HCT116 (cell line): ENCODE results near the gene ALDH9A1. TPM values are rescaled to one million over a fixed set of nuclear protein-coding genes. Genes with fewer than 3 reads are reported as not detected.

Experiments
- ATAC-seq: fragments of 200-7000 bp; cut with Tn5 transposase; 2 replicates; pipeline ENCODE4 v1.9.1; 2020; ENCODE audit warnings: mild to moderate bottlenecking, moderate library complexity
- BruUV-seq: library from RNA; stranded (reverse); fragments of 400-500 nt; replicated peaks from 2 replicates; lab custom pipeline; 2021; lab: Mats Ljungman, UMichigan
- CTCF ChIA-PET: fragments of 300-600 bp; sonication (Branson Sonifier 250); formaldehyde crosslinking; loops from one replicate; lab custom pipeline; 2021; ENCODE audit warnings: antibody characterized with exemption; lab: Charles Lee
- POLR2A ChIA-PET: fragments of 300-600, 350-600 bp; sonication (Branson Sonifier 250); formaldehyde crosslinking; loops from one replicate; lab custom pipeline; 2021; ENCODE audit warnings: antibody characterized with exemption; lab: Charles Lee
- RAD21 ChIA-PET, 2 experiments: fragments of 300-600 bp; sonication (Branson Sonifier 250); formaldehyde crosslinking; loops; one replicate each; lab custom pipeline; 2023; ENCODE audit warnings: low total read pairs in 2 of 2; ENCODE audit not compliant: uncharacterized antibody in 2 of 2, unreplicated experiment in 2 of 2, low non-redundant PET in 1 of 2; lab: Charles Lee
- DNase-seq: peaks from one replicate; pipeline ENCODE4 v3.0.0-alpha.2; 2010; ENCODE audit warnings: low read depth, low spot score
- H2AFZ ChIP-seq: fragments of 200-600 bp; shearing (Covaris generic), sonication (generic); 2 replicates; pipeline ENCODE4 v1.6.1; 2017; ENCODE audit warnings: low read depth, mixed run types, mixed read lengths, antibody characterized with exemption, low read length; ENCODE audit not compliant: poor library complexity, severe bottlenecking
- H3K27ac ChIP-seq: 2 replicates; pipeline ENCODE4 v1.5.1; 2012; ENCODE audit warnings: low read depth, low read length
- H3K27me3 ChIP-seq: fragments of 200-600 bp; sonication (generic); 2 replicates; pipeline ENCODE4 v1.6.1; 2016; ENCODE audit warnings: mixed run types, low read length, mixed read lengths; ENCODE audit not compliant: insufficient read depth
- H3K36me3 ChIP-seq, 2 experiments: fragments of 200-500 bp in 1 of 2; fragments of 200-600 bp in 1 of 2; sonication (Bioruptor generic) in 1 of 2; sonication (generic) in 1 of 2; 2 replicates each; pipeline versions ENCODE4 v1.5.1 to v1.6.1; 2014 to 2016; ENCODE audit warnings: low read length in 2 of 2, inconsistent platforms in 1 of 2, mixed read lengths in 1 of 2, mixed run types in 1 of 2; ENCODE audit not compliant: insufficient read depth in 2 of 2, control insufficient read depth in 1 of 2
- H3K4me1 ChIP-seq, 2 experiments: fragments of 200-600 bp in 1 of 2; sonication (generic) in 1 of 2; 2 replicates each; pipeline versions ENCODE4 v1.5.1 to v1.6.1; 2012 to 2017; ENCODE audit warnings: low read length in 2 of 2, inconsistent platforms in 1 of 2, mild to moderate bottlenecking in 1 of 2, mixed read lengths in 1 of 2, mixed run types in 1 of 2, moderate library complexity in 1 of 2; ENCODE audit not compliant: insufficient read depth in 2 of 2, control insufficient read depth in 1 of 2
- H3K4me2 ChIP-seq: fragments of 200-600 bp; sonication (generic); 2 replicates; pipeline ENCODE4 v1.6.1; 2017; ENCODE audit warnings: mixed run types, low read length, mixed read lengths
- H3K4me3 ChIP-seq, 2 experiments: fragments of 200-600 bp in 1 of 2; sonication (generic) in 1 of 2; replicated peaks in 1 of 2; 2 replicates each; pipeline ENCODE4 v1.5.1; 2011 to 2016; ENCODE audit warnings: low read length in 2 of 2, control low read depth in 1 of 2, low read depth in 1 of 2, mild to moderate bottlenecking in 1 of 2, mixed read lengths in 1 of 2, mixed run types in 1 of 2
- H3K79me2 ChIP-seq: fragments of 200-600 bp; sonication (generic); 2 replicates; pipeline ENCODE4 v1.6.1; 2017; ENCODE audit warnings: mild to moderate bottlenecking, mixed run types, low read length, moderate library complexity, mixed read lengths; ENCODE audit not compliant: insufficient read depth
- H3K9ac ChIP-seq: fragments of 200-600 bp; sonication (generic); 2 replicates; pipeline ENCODE4 v1.6.1; 2016; ENCODE audit warnings: low read length, mixed read lengths
- H3K9me2 ChIP-seq: fragments of 200-600 bp; sonication (generic), shearing (Covaris generic); 2 replicates; pipeline ENCODE4 v1.6.1; 2017; ENCODE audit warnings: mixed run types, mild to moderate bottlenecking, moderate library complexity; ENCODE audit not compliant: insufficient read depth
- H3K9me3 ChIP-seq, 2 experiments: fragments of 200-500 bp in 1 of 2; fragments of 200-600 bp in 1 of 2; sonication (Bioruptor generic) in 1 of 2; sonication (generic) in 1 of 2; 2 replicates each; pipeline ENCODE4 v1.6.1; 2014 to 2017; ENCODE audit warnings: low read length in 2 of 2, mixed read lengths in 2 of 2, inconsistent platforms in 1 of 2, low read depth in 1 of 2, mild to moderate bottlenecking in 1 of 2, mixed run types in 1 of 2, moderate library complexity in 1 of 2; ENCODE audit not compliant: control insufficient read depth in 1 of 2, insufficient read depth in 1 of 2
- H4K20me1 ChIP-seq: fragments of 200-600 bp; sonication (generic), shearing (Covaris generic); 2 replicates; pipeline ENCODE4 v1.6.1; 2017; ENCODE audit warnings: mixed run types, mild to moderate bottlenecking, moderate library complexity; ENCODE audit not compliant: insufficient read depth
- CBX3 ChIP-seq: IDR thresholded peaks from 2 replicates; pipeline ENCODE4 v1.6.1; 2012; ENCODE audit warnings: low read depth
- EGR1 ChIP-seq: IDR thresholded peaks from 2 replicates; pipeline ENCODE4 v1.6.1; 2012; ENCODE audit warnings: low read depth
- EZH2 ChIP-seq: fragments of 200-600 bp; sonication (generic); IDR thresholded peaks from 2 replicates; pipeline ENCODE4 v1.6.1; 2017; ENCODE audit warnings: antibody characterized with exemption, mixed run types
- EZH2phosphoT487 ChIP-seq: fragments of 200-600 bp; IDR thresholded peaks from 2 replicates; pipeline ENCODE4 v1.6.1; 2018; ENCODE audit warnings: antibody characterized with exemption, borderline replicate concordance
- POLR2A ChIP-seq: IDR thresholded peaks from 2 replicates; pipeline ENCODE4 v1.7.0; 2011; ENCODE audit warnings: borderline replicate concordance; ENCODE audit not compliant: insufficient read depth, insufficient read length; ENCODE audit errors: extremely low read depth
- POLR2AphosphoS5 ChIP-seq: IDR thresholded peaks from 2 replicates; pipeline ENCODE4 v1.6.1; 2011; ENCODE audit warnings: mild to moderate bottlenecking, low read depth, low read length, moderate library complexity
- SIN3A ChIP-seq: IDR thresholded peaks from 2 replicates; pipeline ENCODE4 v1.6.1; 2012; ENCODE audit warnings: low read depth
- SP1 ChIP-seq: IDR thresholded peaks from 2 replicates; pipeline ENCODE4 v1.6.1; 2012; ENCODE audit warnings: low read depth
- intact Hi-C: fragments of 100-400 bp; cut with micrococcal nuclease; formaldehyde crosslinking; loops from 2 replicates; pipeline ENCODE4 v1.10.0; 2022
- total RNA-seq: library from RNA; stranded (reverse); gene quantifications from one replicate; pipeline ENCODE4 v1.2.1, GENCODE V29; 2021; ENCODE audit not compliant: unreplicated experiment
- TF ChIP-seq, protein P1 (sequence below): IDR thresholded peaks from 2 replicates; pipeline ENCODE4 v1.6.1; 2012
- TF ChIP-seq, protein P2 (sequence below), 3 experiments: fragments of 200-600 bp in 1 of 3; sonication (generic) in 1 of 3; IDR thresholded peaks in 2 of 3; conservative IDR thresholded peaks in 1 of 3; 2 replicates each; pipeline ENCODE4 v1.5.1; 2012 to 2017; ENCODE audit warnings: low read depth in 2 of 3, low read length in 2 of 3, antibody characterized with exemption in 1 of 3, borderline replicate concordance in 1 of 3, control low read depth in 1 of 3, mild to moderate bottlenecking in 1 of 3, mixed read lengths in 1 of 3, mixed run types in 1 of 3, moderate library complexity in 1 of 3; ENCODE audit not compliant: insufficient read depth in 1 of 3

The ALDH9A1 gene
- total RNA-seq, 1 experiment from 2014 or later, result 46.0 TPM

DNA sequence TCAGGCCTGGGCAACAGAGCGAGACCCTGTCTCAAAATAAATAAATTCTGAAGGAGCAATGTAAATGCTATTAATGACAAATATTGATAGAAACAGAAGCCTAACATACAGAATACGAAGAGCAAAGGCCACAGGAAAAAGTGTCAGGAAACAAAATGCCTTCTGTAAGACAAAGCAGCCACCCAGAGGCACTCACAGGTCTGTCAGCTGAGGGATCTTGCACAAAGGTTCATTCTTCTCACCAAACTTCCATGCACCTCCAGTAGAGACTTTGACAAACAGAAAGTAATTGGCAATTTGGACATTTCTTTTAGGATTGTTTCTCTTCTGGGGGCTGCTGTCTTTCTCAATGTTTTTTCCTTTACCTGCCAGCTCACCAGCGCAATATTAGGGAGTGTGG, 1.2 kb upstream of the ALDH9A1 start:
- ChIA-PET CTCF (no interaction called here), RAD21 (no interaction called here), POLR2A (no interaction called here)
- Histone ChIP-seq H3K27me3 (no peaks in the 10 kb centered on the region), H2AFZ (no peak overlapping the region), H3K79me2 (peaks cover 28% of the 10 kb centered on the region), H3K9ac (no peak overlapping the region), H3K4me1 (peaks cover 12 to 23% of the 10 kb centered on the region in 2 experiments), H3K9me3 (no peaks in the 10 kb centered on the region), H3K36me3 (no peaks in the 10 kb centered on the region), H3K27ac (no peak overlapping the region), H3K4me3 (no peak overlapping the region), H3K9me2 (no peaks in the 10 kb centered on the region), H3K4me2 (peak overlapping the region; percentile 75), H4K20me1 (no peaks in the 10 kb centered on the region)
- TF ChIP-seq SIN3A (no peak), CBX3 (no peak), EGR1 (no peak), EZH2phosphoT487 (no peak), POLR2A (no peak), EZH2 (no peak), SP1 (no peak), POLR2AphosphoS5 (no peak)
- TF ChIP-seq, protein P1, sequence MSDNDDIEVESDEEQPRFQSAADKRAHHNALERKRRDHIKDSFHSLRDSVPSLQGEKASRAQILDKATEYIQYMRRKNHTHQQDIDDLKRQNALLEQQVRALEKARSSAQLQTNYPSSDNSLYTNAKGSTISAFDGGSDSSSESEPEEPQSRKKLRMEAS, result no peak
- TF ChIP-seq, protein P2, sequence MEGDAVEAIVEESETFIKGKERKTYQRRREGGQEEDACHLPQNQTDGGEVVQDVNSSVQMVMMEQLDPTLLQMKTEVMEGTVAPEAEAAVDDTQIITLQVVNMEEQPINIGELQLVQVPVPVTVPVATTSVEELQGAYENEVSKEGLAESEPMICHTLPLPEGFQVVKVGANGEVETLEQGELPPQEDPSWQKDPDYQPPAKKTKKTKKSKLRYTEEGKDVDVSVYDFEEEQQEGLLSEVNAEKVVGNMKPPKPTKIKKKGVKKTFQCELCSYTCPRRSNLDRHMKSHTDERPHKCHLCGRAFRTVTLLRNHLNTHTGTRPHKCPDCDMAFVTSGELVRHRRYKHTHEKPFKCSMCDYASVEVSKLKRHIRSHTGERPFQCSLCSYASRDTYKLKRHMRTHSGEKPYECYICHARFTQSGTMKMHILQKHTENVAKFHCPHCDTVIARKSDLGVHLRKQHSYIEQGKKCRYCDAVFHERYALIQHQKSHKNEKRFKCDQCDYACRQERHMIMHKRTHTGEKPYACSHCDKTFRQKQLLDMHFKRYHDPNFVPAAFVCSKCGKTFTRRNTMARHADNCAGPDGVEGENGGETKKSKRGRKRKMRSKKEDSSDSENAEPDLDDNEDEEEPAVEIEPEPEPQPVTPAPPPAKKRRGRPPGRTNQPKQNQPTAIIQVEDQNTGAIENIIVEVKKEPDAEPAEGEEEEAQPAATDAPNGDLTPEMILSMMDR (IDR thresholded peaks at IDR 0.05 in 2 of 3, conservative IDR thresholded peaks at IDR 0.05 in 1 of 3; ENCODE audit: borderline replicate concordance in 1 of 3, insufficient read depth in 1 of 3, low read depth in 2 of 3, low read length in 2 of 3), result no peak
- no TSS peak for BruUV-seq
- intact Hi-C loops, result loop anchor here (5.0 kb wide), 2 partner anchors 67 to 97 kb away; partner anchors contain the start of gene MGST3
- no peak for ATAC-seq
- DNase-seq, result no peak
